HPDE6-E6E7 (cell line): ENCODE measurements around the gene ZNF521.

Experiments used
- DNase-seq: peaks from one replicate; pipeline ENCODE4 v3.0.0; 2011; ENCODE audit warnings: missing footprints; ENCODE audit errors: extremely low spot score

ZNF521 gene

DNA sequence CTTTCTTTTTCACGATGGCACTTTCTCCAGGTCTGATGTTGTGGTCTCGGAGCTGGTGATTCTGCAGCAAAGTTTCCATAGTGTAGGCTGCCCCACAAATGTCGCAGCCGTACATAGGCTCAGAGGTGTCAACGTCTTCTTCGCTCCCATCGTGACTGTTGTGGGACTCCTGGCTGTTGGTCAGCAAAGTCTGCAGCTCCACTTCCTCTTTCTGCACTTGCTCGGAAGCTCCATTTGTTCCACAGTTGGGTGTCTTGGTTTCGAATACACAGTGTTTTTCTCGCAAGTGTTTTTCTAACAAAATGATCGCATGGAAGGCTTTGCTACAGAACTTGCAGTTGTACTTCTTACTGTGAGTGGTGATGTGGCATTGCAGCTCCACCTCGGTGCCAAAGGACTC is 126.8 kb downstream of the ZNF521 start:
- no peak for DNase-seq

DNA sequence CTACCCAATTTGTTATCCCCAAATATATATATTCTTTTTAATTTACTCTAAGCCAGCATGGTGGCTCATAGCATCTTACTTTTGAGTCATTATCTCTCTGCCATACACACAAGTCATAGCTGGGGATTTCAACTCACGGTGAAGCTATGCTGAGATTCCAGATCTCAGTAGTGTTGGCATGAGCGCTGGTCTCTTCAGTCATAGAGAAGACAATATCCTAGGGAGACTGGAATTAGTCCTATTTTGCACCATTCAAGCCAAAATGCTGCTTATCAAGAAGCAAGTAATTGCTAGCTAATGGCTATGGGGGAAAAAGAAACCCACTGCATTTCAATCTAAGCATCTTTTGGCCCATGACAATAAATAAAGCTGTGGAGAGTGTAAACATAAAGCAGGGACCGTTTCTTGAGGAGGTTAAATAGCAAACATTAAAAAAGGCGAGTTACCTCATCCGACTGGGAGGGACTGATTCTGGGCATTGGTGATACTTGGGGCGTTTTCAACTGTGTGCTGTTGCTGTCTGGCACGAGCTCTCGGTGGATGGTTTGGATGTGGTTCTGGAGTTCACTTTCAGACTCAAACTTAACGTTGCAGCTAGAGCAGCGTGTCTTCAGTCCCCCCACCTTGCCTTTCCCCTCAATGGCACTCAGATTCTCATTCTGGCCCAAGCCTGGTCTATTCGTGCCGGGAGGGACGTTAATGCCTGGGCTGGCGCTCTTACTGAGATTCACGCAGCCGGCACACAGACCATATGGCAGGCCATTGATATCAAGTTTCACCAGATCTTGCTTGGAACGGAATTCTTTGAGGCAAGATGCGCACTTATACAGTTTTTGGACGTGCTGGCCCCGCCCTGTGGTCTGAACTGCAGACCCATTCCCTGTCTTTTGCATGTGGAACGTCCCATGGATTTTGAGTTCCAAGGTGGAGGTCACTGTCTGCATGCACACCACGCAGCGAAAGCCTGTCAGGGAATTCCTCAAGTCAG is 127.8 kb downstream of the ZNF521 start:
- DNase-seq = no peak

DNA sequence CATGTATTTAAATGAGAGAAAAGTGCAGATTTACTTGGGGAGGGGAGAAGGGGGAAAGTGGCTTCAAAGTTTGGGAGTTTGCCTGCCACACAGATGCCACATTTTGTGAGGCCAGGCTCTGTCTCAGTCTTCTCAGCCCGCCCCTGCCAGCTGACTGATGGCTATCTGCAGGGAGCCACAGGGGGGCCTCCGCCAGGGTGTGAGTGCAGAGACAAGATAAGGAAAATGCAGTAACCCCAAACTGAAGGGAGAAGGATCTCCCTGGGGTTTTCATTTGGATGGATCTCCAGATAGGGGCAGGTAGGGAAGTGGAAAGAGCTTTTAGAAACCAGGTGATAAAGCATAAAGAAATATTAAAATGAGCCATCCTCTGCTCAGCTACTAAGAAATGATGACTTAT is 128.8 kb downstream of the ZNF521 start:
- DNase-seq = no peak

DNA sequence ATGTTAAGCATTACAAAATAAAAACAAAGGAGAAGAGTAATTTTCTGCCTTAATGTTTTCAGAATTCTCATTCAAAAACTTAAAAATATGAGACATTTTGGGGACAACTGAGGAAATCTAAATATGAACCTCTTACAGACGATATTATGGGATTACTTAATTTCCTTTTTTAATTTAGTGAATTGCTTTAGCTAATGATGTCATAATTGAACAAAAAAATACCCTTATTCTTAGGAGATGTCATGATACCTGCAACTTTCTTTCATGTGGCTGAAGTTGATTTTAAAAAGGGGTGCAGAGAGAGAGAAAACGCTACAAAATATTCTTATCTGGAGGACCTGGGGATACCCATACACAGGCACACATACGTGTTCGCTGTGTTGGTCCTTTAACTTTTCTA is 129.3 kb downstream of the ZNF521 start:
- DNase-seq = no peak

DNA sequence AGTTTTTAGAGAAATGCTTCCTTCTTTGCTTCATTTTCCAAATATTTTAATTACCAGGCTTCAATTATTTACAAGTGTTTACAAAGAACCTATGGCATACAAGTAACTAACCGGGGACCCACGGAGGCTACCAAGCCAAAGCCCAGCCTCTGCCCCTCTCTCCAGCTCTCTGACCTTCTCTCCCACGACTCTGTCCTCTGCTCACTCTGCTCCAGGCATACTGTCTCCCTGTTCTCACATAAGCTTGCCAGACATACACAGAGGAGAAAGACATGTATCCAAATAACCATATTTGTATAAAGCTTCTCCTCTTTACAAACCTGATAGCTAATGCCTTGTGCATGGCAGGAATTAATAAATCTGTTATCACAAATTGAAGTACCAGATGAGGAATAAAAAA is 141.3 kb downstream of the ZNF521 start:
- DNase-seq = no peak

DNA sequence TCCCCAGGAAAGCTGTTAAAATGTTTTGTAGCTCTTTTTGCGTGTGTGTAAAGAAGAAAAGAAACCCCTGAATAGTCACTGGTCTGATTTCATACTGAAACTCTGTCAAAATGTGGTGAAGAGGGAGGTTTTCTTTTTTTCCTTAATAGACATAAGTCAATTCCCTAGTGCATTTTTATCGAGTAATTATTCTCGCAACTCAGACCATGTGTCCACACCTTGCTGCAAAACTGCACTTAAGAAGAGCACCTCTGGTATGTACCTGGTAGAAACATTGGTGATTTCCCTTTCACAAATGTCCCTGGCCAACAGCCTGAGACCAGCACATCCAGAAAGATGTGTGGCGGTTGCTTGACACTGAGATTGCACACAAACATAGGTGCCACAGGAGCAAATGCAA is 159.9 kb downstream of the ZNF521 start:
- DNase-seq = no peak

DNA sequence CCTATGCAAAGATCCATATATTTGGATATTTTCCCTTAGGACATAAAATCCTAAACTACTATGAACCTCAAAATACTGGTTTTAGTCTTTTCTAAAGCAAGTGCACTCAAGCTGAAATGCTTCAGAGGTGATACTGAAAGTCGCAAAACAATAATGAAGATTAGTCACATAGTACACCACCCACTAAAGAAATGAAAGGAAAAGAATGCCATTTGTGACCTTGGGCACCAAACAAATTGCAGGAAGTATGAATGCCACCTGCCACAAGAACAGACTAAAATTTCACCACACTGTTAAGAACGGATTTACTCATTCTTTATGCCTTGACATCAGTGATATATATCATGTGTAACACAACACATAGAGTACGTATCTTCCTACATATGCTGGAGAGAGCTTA is 161.5 kb downstream of the ZNF521 start:
- no peak for DNase-seq

DNA sequence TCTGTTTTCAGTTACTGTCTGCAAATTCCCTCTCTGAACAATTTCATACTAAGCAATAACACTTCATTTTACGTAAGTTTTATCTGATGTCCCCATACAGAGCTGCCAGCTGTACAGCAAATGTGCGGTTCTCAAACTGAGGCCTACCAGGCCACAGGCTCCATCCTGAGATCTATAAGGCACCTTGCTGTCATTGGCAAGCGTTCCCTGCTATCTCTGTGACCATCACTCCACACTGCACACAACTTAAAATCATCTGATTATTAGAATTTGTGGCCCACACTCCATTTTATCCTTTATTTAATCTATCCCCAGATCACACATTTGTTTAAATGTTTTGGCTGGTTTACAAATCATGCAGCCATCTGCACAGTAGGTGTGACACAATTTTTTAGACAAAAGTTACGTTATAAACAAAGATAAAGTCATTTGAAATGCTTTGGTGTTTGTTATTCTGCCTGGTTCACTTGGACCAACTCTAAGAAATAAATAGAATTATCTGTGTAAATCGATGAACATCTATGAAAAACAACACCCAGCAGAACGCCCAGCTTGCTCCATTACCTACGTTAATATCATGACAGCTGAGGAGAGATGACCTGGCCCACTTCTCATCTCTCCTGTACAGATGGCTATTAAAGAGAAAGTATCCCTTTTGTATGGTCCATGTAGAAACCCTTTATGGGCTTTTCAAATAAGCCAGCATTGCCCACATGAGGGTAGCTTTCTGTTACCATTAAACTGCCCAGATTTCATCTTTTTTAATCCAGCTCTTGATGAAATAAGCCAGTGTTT is 162.4 kb downstream of the ZNF521 start:
- no peak for DNase-seq

DNA sequence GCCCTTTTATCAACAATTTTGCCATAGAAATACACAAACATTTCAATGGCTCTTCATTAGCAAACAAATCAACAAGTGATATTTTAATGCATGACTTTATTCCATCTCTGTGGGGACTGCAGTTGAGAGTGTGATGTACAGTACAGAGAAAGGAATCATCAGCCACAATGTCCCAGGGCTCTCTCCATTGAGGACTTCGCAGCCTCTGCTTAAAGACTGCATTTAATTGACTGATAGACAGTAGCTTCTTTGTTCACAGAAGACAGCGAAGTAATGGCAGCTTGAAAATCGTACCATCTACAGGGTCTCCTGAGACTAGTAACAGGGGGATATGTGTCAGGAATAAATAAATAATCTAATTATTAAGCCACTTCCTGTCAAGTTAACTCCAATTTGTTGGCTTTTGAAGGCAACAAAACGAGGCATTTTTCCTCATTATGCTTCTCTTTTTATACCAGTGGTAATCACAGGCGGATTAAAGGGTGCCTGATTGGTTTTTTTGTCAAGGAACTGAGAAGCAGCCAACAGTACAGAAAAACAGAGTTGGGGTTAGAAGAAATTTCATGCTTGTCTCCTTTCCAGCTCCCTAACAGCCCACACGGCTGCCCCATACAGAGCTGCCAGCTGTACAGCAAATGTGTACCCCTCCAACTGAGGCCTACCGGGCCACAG is 164.3 kb downstream of the ZNF521 start:
- no peak for DNase-seq

DNA sequence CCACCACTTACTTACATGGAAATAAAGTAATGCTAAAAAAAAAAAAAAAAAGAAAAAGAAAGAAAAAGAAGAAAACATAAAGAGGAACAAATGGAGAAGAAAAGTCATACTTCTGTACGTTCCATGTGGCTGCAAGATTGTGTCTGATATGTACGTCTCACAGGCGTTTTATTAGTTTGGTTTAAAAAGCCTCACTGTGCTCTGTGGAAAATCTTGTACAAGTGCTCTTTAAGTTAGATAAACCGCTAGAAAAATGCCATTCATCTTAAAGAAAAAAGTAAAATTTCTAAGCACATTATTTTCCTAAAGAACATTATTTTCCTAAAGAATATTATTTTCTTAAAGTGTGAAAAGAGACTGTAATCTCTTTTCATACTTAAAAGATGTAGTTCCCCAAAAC is 165.1 kb downstream of the ZNF521 start:
- DNase-seq = no peak

DNA sequence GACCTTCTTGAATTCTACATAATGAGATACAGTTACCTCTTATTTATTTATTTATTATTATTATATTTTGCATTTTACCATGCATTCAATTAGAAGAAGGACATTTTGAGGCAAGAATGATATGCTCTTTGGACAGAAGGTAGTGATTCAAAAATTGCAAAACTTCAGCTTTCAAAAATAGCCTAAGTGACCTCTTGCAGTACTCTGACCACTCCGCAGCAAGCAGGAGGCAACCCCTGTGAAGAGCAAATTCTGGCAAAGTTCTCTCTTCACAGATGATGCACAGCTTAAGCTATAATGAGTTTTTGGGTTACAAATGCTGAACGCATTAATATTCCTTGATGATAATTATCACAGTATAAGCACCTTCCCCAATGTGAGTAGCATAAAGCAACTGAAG is 170.0 kb downstream of the ZNF521 start:
- no peak for DNase-seq

DNA sequence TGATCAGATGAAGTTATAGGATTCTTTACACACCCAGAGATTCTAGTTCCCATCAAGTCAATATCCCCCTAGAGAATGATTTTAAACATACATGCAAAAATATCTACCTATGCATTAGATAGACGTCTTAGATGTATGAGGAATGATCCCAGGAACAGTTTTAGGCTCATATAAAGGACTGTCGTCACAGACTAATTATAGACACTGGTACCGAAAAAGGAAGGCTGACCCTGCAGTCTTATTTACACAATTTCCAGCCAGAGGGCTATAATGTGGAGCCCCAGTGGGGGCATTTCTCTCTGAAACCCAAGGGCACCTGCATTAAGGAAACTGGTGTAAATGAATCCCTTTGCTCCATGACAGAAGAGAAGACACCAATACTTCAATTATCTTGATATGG is 170.4 kb downstream of the ZNF521 start:
- no peak for DNase-seq

DNA sequence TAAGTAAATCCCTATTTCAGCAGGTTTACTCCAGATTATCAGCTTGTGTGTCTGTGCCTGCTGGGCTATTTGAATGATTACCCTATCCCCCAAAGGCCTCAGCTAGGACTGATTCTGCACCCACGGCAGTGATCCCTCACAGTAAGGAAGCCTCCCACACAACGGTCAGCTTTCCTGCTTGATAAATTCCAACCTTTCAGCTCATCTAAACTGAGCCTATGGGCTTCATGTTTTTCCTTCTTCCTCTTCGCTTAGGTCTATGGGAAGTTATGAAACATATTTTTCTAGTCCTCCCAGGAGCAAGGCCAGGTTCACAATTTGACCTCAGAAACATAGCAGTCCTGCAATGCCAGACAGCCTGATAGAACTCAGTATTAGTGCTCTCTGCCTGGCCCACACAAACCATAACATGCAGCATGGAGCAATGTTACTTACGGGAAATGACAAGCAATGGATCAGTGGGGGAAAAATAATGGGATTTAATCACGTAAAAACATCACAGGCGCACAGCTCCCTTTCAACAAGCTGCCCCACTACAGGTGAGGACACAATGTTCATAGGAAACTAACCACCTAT is 170.9 kb downstream of the ZNF521 start:
- DNase-seq = no peak

DNA sequence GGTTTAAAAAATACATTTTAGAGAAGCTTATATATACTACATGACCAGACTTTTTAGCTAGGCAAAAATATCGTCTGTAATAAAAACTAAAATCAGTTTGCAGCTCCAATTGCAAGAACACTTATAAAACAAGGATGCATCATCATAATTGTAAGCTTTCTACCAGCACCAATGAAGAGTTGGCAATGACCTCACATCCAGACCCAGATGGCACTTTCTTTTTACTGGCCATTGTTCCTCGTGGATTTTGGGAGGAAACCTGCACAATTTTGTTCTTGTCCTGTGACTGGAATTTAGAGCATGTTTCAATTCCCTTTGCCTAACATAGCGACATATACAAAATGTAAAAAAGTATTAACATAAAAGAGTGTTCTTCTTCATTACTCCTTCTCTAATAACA is 174.3 kb downstream of the ZNF521 start:
- no peak for DNase-seq

DNA sequence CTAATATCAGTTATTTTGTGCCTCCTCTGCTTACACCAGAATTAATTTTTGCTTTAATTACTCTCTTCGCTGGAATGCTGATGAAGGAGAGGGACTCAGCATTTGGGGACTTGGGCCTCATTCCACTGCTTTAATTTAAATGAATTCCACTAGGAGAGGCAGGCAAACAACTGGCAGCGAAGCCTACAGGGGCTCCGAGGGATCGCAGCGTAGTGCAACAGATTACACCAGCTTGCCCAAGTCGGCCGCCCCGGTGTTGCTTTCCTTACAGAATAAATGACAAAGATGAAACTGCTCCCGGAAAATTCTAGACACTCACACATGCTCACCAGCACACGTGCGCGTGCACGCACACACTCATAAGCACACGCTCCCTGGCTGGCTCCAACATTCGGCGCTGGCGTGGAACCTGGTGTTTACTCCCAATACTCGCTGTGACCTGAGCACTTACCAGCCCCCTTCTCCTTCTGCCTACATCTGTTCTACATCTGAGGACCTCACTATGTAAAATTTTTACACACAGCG is 175.4 kb downstream of the ZNF521 start:
- no peak for DNase-seq

DNA sequence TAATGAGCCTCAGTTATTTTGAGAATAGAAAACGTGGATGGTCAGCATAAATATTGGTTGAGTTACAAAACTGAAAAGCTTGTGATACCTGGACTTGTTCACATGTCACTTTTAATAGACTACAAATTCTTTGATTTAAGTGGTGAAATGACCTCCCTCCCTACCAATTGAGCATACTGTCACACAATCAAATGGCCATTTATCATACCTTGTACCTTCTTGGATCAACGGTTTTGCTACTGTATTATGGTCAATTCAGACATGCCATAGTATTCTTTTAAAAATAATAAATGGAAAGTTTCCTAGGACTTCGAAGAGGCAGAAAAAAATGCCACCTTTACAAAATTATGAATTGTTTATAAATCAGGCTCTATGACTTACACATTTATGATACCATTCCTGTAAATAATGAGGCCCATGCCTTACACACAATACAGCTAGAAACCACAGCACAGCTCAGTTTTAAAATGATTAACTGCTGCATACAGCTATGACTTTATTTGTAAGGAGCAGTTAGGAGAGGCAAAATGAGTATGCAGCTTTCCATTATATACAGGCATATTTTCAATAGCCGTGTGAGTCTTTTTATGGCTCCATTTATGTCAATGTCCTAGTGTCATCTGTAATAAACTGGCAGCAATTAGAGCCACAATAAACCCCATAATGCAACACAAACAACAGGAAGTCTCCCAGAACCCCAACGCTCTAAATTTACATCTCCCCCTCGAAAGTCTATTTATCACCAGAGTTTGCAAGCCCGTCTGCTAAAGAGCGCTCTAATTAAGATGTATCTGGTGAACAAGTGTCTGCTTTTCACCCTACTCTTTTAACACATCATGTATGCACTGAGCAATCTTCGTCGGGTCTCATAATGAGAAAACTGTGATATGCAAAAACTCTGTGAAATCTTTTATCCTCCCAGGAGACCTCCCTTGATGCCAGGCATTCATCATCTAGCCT is 176.1 kb downstream of the ZNF521 start:
- no peak for DNase-seq

DNA sequence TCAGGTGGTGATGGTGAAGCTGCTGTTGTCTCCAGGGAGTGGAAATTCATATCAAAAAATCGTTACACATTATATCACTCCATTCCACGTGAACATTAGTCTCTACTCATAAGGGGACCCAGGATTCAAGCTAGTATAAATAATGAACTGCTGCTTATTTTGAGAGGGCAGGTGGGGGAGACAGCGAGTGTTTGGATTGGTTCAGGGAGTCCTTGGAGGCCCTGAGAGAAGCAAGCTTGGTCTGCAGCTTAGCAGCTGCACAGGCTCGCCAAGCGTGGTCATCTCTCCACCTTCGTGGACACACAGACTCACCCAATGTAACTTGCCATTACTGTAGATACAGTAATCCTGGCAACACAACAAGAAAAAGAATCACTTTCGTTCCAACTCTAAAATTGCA is 177.6 kb downstream of the ZNF521 start:
- DNase-seq = no peak

DNA sequence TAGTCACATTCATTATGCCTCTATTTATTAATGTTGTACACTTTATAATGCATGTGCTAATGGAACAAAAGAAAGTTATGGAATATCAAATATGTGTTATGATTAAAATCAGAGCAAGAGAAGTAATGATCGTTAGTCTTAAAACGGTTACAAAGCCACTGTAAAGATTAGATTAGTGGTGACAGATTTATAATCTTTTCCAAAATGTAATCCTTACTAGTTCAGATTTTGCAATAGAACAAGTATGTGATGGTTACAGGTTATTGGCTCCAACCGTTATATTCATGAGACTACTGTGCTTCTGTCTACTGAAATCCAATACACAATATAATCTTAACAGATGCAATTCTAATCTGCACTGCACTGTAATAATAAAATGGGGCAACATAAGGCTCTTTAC is 180.6 kb downstream of the ZNF521 start:
- no peak for DNase-seq

DNA sequence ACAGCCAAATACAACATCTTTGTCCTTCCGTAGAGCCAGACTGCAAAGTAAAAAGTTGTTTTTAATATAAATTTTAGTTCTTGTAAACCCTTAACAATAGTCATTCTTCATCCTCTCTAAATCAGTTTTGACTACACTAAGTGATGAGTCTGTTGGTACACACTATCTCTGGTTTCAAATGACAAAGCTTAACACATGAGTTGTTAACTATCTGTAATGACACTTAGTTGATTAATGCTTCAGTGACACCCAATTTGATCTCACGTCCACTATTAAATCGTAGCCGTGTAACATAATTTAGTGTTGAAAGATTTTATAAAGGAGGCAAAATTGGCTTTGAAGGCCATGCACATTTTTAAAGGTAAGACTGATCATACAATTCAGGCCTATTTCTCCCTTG is 181.6 kb downstream of the ZNF521 start:
- DNase-seq = no peak

DNA sequence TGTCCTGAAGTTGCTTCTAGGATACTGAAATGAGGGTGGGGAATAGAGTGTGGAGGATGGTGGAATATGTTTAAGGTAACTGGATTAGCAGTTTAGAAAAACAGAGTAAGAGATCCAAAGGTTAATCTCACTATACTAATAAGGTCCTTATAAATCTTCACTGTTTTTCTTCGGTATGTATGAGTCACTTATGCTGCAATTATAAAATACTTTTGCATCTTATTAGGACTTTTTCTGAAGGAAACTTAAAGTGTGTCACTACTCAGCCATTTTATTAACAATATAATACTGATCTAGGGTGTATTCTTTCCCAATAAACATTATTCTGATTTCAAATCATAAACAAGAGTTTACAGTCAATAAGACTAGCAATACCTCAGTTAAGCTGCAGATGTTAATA is 182.3 kb downstream of the ZNF521 start:
- DNase-seq = no peak
